Right lobe of liver (tissue), 4 donors: ENCODE measurements around the gene ZGRF1.

Source experiments
- CTCF ChIP-seq, 4 donors: fragments of 200-600 bp in 3 of 4; fragments of 450-650 bp in 1 of 4; IDR thresholded peaks; one replicate each; pipeline versions ENCODE4 v1.5.1 to v1.8.0; 2016 to 2022; ENCODE audit warnings: antibody characterized with exemption in 4 of 4, mild to moderate bottlenecking in 2 of 4
- POLR2A ChIP-seq: fragments of 450-650 bp; IDR thresholded peaks from one replicate; pipeline ENCODE4 v1.6.1; 2017; ENCODE audit warnings: antibody characterized with exemption, mild to moderate bottlenecking
- donor health status: DM: no; HTN: no; CAD: no.
- donor health status: DM: no; HTN: no; CAD: no.
- donor health status: DM: no; HTN: yes; CAD: no.

DNA sequence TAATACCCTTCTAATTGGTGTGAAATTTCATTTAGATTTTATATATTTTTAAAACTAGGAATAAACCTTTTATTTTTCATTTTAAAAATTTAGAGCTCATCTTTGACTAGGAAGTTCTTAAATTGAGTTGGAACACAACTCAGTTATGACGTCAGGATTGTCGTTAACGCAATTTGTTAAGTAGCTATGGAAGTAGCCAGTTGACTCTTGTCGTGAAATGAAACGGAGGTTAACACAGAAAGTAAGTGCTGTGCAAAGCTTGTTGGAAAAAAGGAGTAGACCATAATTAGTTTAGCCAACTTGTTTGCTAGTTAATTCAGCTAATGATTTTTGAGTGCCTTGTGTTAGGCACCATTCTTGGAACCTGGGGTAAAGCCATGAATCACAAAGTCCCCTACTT, 18.6 kb upstream of the ZGRF1 start:
- no peak for TF ChIP-seq POLR2A
- no peak for TF ChIP-seq CTCF (IDR thresholded peaks at IDR 0.05)
